ENCODE results near the gene COL4A6. TPM values are rescaled to one million over a fixed set of nuclear protein-coding genes. Genes with fewer than 3 reads are reported as not detected.

COL4A6 gene
- total and polyA plus RNA-seq, 8 donors, result 1.2 to 17.5 (median 14.2) TPM

- no peak for DNase-seq
- intact Hi-C loops (cut with DNase I), result no loop called here
- ATAC-seq, result no peak
Measured at GRCh38 chrX:108285918-108286317, 152.3 kb downstream of the COL4A6 start.

DNA sequence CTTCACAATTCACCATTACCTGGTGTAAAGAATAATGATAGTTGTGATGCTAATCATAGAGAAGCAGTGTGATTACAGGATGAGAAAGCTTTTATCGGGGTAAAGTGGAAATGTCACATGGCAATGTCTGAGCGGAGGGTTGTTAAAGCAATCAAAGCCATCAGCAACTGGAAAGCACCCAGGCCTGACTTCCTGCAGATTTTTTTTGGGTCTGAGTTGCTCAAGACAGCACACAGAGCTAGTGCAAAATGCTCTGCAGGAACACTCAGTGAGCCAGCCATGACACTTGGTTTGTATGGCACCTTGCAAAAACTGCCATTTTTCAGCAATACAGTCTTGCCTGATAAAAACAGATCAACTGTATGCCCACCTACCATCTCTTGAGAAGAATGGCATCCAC lies 152.9 kb downstream of the COL4A6 start:
- no peak overlapping the region for H3K4me3 ChIP-seq
- TF ChIP-seq, protein P1, sequence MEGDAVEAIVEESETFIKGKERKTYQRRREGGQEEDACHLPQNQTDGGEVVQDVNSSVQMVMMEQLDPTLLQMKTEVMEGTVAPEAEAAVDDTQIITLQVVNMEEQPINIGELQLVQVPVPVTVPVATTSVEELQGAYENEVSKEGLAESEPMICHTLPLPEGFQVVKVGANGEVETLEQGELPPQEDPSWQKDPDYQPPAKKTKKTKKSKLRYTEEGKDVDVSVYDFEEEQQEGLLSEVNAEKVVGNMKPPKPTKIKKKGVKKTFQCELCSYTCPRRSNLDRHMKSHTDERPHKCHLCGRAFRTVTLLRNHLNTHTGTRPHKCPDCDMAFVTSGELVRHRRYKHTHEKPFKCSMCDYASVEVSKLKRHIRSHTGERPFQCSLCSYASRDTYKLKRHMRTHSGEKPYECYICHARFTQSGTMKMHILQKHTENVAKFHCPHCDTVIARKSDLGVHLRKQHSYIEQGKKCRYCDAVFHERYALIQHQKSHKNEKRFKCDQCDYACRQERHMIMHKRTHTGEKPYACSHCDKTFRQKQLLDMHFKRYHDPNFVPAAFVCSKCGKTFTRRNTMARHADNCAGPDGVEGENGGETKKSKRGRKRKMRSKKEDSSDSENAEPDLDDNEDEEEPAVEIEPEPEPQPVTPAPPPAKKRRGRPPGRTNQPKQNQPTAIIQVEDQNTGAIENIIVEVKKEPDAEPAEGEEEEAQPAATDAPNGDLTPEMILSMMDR (IDR thresholded peaks at IDR 0.05), result no peak
- H3K9me3 ChIP-seq, result no peaks in the 10 kb centered on the region
- no peak overlapping the region for H3K27ac ChIP-seq
- intact Hi-C loops (cut with DNase I), result no loop called here
- no peak for ATAC-seq
- no peak for DNase-seq
- no peaks in the 10 kb centered on the region for H3K4me1 ChIP-seq
- H3K36me3 ChIP-seq, result no peaks in the 10 kb centered on the region
- peaks cover 0 to 10% of the 10 kb centered on the region in 2 donors for H3K27me3 ChIP-seq

More at GRCh38 chrX:108285918-108286317, 152.3 kb downstream of the COL4A6 start:
- Histone ChIP-seq H3K27ac (no peak overlapping the region), H3K9me3 (no peaks in the 10 kb centered on the region), H3K36me3 (no peaks in the 10 kb centered on the region), H3K4me3 (no peak overlapping the region), H3K27me3 (peaks cover 0 to 10% of the 10 kb centered on the region in 2 donors), H3K4me1 (no peaks in the 10 kb centered on the region)
- TF ChIP-seq, protein P1 (IDR thresholded peaks at IDR 0.05), result no peak

DNA sequence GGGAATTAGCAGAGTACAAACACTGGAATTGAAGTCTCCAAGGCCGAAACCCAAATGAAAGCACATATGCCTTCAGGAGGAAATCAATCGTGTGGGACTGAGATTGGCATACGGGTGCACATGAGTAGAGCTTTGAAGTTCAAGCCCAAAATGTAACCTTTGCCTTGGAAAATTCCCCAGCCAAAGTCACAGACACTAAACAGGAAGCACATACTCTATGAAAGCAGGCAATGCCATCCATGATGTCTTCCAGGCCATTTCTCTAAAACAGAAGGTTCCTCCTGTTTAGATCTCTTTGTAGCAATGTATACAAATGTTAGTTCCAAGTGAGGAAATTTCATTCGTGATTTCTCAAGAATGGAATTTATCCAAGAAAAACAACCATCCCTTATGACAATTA lies 162.5 kb downstream of the COL4A6 start:
- intact Hi-C loops (cut with DNase I), result no loop called here
- H3K4me1 ChIP-seq, result no peaks in the 10 kb centered on the region
- no peaks in the 10 kb centered on the region for H3K9me3 ChIP-seq
- no peak overlapping the region for H3K4me3 ChIP-seq
- H3K27ac ChIP-seq, result no peak overlapping the region
- no peak for DNase-seq
- no peaks in the 10 kb centered on the region for H3K36me3 ChIP-seq
- TF ChIP-seq, protein P1 (IDR thresholded peaks at IDR 0.05), result no peak
- no peaks in the 10 kb centered on the region for H3K27me3 ChIP-seq
- no peak for ATAC-seq

- Histone ChIP-seq H3K4me1 (no peaks in the 10 kb centered on the region), H3K27me3 (no peaks in the 10 kb centered on the region), H3K4me3 (no peak overlapping the region), H3K27ac (no peak overlapping the region), H3K36me3 (no peaks in the 10 kb centered on the region), H3K9me3 (no peaks in the 10 kb centered on the region)
- ATAC-seq (no peak), DNase-seq (no peak)
- TF ChIP-seq, protein P1 (IDR thresholded peaks at IDR 0.05), result no peak
- intact Hi-C loops (cut with DNase I), result no loop called here
Measured at GRCh38 chrX:108271397-108271787, 166.8 kb downstream of the COL4A6 start.

- H3K9me3 ChIP-seq, result no peaks in the 10 kb centered on the region
- no peak for ATAC-seq
- intact Hi-C loops (cut with DNase I), result no loop called here
- TF ChIP-seq, protein P1 (IDR thresholded peaks at IDR 0.05), result no peak
- H3K4me1 ChIP-seq, result no peaks in the 10 kb centered on the region
- no peak overlapping the region for H3K4me3 ChIP-seq
- no peak overlapping the region for H3K27ac ChIP-seq
- H3K36me3 ChIP-seq, result no peaks in the 10 kb centered on the region
- no peaks in the 10 kb centered on the region for H3K27me3 ChIP-seq
- no peak for DNase-seq
Measured at GRCh38 chrX:108270739-108271396, 167.4 kb downstream of the COL4A6 start.

Measured in left lung (tissue), 10 donors.